ENCODE results near the gene QSOX2. TPM values are rescaled to one million over a fixed set of nuclear protein-coding genes. Genes with fewer than 3 reads are reported as not detected.

Gene QSOX2
- total RNA-seq, 2 experiments from 2014 or later, result 14.4 TPM

GRCh38 chr9:136209786-136210185 lies 35.8 kb downstream of the QSOX2 start:
- Histone ChIP-seq H3K27ac (ENCODE audit: low read depth in 1 of 2, low read length in 2 of 2) (no peak overlapping the region), H3K4me1 (ENCODE audit: insufficient read depth, low read length) (no peaks in the 10 kb centered on the region), H3K27me3 (ENCODE audit: control insufficient read depth in 1 of 2, insufficient read depth in 2 of 2, low read length in 2 of 2) (peaks cover 0 to under 1% of the 10 kb centered on the region in 2 experiments), H3K4me3 (ENCODE audit: low read length) (no peak overlapping the region), H3K9me3 (ENCODE audit: control insufficient read depth in 1 of 2, insufficient read depth in 1 of 2, low read length in 2 of 2) (peaks cover 0 to 23% of the 10 kb centered on the region in 2 experiments), H3K36me3 (ENCODE audit: insufficient read depth, low read length) (peaks cover 47% of the 10 kb centered on the region)
- intact Hi-C loops (cut with DNase I, micrococcal nuclease), result no loop called here
- no peak for TF ChIP-seq CTCF (IDR thresholded peaks at IDR 0.05)
- H3K27me3 Mint-ChIP-seq, result peaks cover 4% of the 10 kb centered on the region
- no peak overlapping the region for H3K4me3 Mint-ChIP-seq
- ATAC-seq (ENCODE audit: poor library complexity) (no peak), DNase-seq (no peak)
- no peaks in the 10 kb centered on the region for H3K9me3 Mint-ChIP-seq
- no peak overlapping the region for H3K27ac Mint-ChIP-seq
- ChIA-PET POLR2A (no interaction called here), CTCF (no interaction called here)
- peaks cover 61% of the 10 kb centered on the region for H3K36me3 Mint-ChIP-seq (ENCODE audit: low read depth)
- H3K4me1 Mint-ChIP-seq (ENCODE audit: low read depth), result no peaks in the 10 kb centered on the region

- no peak overlapping the region for H3K27ac Mint-ChIP-seq
- peaks cover 5 to 6% of the 10 kb centered on the region in 2 experiments for H3K27me3 ChIP-seq (ENCODE audit: control insufficient read depth in 1 of 2, insufficient read depth in 2 of 2, low read length in 2 of 2)
- H3K36me3 Mint-ChIP-seq (ENCODE audit: low read depth), result peaks cover 56% of the 10 kb centered on the region
- intact Hi-C loops (cut with DNase I, micrococcal nuclease), result no loop called here
- H3K36me3 ChIP-seq (ENCODE audit: insufficient read depth, low read length), result peaks cover 42% of the 10 kb centered on the region
- ChIA-PET CTCF (no interaction called here), POLR2A (no interaction called here)
- peaks cover 5% of the 10 kb centered on the region for H3K27me3 Mint-ChIP-seq
- no peak overlapping the region for H3K4me3 Mint-ChIP-seq
- TF ChIP-seq CTCF (IDR thresholded peaks at IDR 0.05), result no peak
- ATAC-seq (ENCODE audit: poor library complexity), result no peak
- H3K4me1 Mint-ChIP-seq (ENCODE audit: low read depth), result no peaks in the 10 kb centered on the region
- no peak overlapping the region for H3K4me3 ChIP-seq (ENCODE audit: low read length)
- no peaks in the 10 kb centered on the region for H3K4me1 ChIP-seq (ENCODE audit: insufficient read depth, low read length)
- no peak for DNase-seq
- H3K27ac ChIP-seq (ENCODE audit: low read depth in 1 of 2, low read length in 2 of 2), result no peak overlapping the region
- H3K9me3 ChIP-seq (ENCODE audit: control insufficient read depth in 1 of 2, insufficient read depth in 1 of 2, low read length in 2 of 2), result peaks cover 0 to 23% of the 10 kb centered on the region in 2 experiments
- no peaks in the 10 kb centered on the region for H3K9me3 Mint-ChIP-seq
Measured at GRCh38 chr9:136209232-136209631, 36.4 kb downstream of the QSOX2 start.

- ChIA-PET CTCF (no interaction called here), POLR2A (no interaction called here)
- Histone ChIP-seq H3K27me3 (ENCODE audit: control insufficient read depth in 1 of 2, insufficient read depth in 2 of 2, low read length in 2 of 2) (peaks cover 11 to 12% of the 10 kb centered on the region in 2 experiments), H3K9me3 (ENCODE audit: control insufficient read depth in 1 of 2, insufficient read depth in 1 of 2, low read length in 2 of 2) (peaks cover 0 to 23% of the 10 kb centered on the region in 2 experiments), H3K4me3 (ENCODE audit: low read length) (no peak overlapping the region), H3K27ac (ENCODE audit: low read depth in 1 of 2, low read length in 2 of 2) (no peak overlapping the region), H3K4me1 (ENCODE audit: insufficient read depth, low read length) (no peaks in the 10 kb centered on the region), H3K36me3 (ENCODE audit: insufficient read depth, low read length) (peaks cover 36% of the 10 kb centered on the region)
- H3K27ac Mint-ChIP-seq, result no peak overlapping the region
- no peaks in the 10 kb centered on the region for H3K9me3 Mint-ChIP-seq
- intact Hi-C loops (cut with DNase I, micrococcal nuclease), result no loop called here
- DNase-seq, result no peak
- H3K36me3 Mint-ChIP-seq (ENCODE audit: low read depth), result peaks cover 50% of the 10 kb centered on the region
- TF ChIP-seq CTCF (IDR thresholded peaks at IDR 0.05), result no peak
- no peaks in the 10 kb centered on the region for H3K4me1 Mint-ChIP-seq (ENCODE audit: low read depth)
- peaks cover 11% of the 10 kb centered on the region for H3K27me3 Mint-ChIP-seq
- ATAC-seq (ENCODE audit: poor library complexity), result no peak
- H3K4me3 Mint-ChIP-seq, result no peak overlapping the region
Measured at GRCh38 chr9:136208675-136209074, 36.9 kb downstream of the QSOX2 start.
